ENCODE results near the gene CD44. TPM values are rescaled to one million over a fixed set of nuclear protein-coding genes. Genes with fewer than 3 reads are reported as not detected.

Gene CD44
- total RNA-seq, 2 donors from 2014 or later = 385 to 504 TPM

- no peaks in the 10 kb centered on the region for H3K27me3 Mint-ChIP-seq (ENCODE audit: low read depth)
- peak; percentile 65 to 73 for ATAC-seq (replicated peaks in 1 of 2)
- H3K36me3 Mint-ChIP-seq (ENCODE audit: insufficient read depth in 2 of 2) = peaks cover 2 to 6% of the 10 kb centered on the region in 2 donors
- H3K4me1 Mint-ChIP-seq (ENCODE audit: low read depth) = peaks cover 97% of the 10 kb centered on the region
- H3K4me3 Mint-ChIP-seq = peak overlapping the region; percentile 54 to 72
- peak overlapping the region; percentile 25 for H3K27ac Mint-ChIP-seq
- H3K9me3 Mint-ChIP-seq = no peaks in the 10 kb centered on the region
- DNase-seq = peak in 1 of 2 donors; percentile 33
These were observed 21.4 kb downstream of the CD44 start for GRCh38 chr11:35160246-35160824.

- no peak for ATAC-seq (replicated peaks in 1 of 2)
- Mint-ChIP-seq H3K4me3 (peak overlapping the region; percentile 54 to 72), H3K27ac (peak overlapping the region; percentile 25)
These were observed 22.1 kb downstream of the CD44 start for GRCh38 chr11:35160902-35161597.

GRCh38 chr11:35162745-35163144 lies 23.8 kb downstream of the CD44 start:
- Mint-ChIP-seq H3K27me3 (ENCODE audit: low read depth) (no peaks in the 10 kb centered on the region), H3K4me3 (peak overlapping the region in 1 of 2 donors; percentile 70), H3K4me1 (ENCODE audit: low read depth) (peaks cover 97% of the 10 kb centered on the region), H3K27ac (no peak overlapping the region), H3K36me3 (ENCODE audit: insufficient read depth in 2 of 2) (peaks cover 2 to 6% of the 10 kb centered on the region in 2 donors), H3K9me3 (no peaks in the 10 kb centered on the region)
- ATAC-seq (replicated peaks in 1 of 2) (no peak), DNase-seq (no peak)

More at GRCh38 chr11:35160902-35161597, 22.1 kb downstream of the CD44 start:
- no peak for DNase-seq
- Mint-ChIP-seq H3K27me3 (ENCODE audit: low read depth) (no peaks in the 10 kb centered on the region), H3K4me1 (ENCODE audit: low read depth) (peaks cover 96% of the 10 kb centered on the region), H3K9me3 (no peaks in the 10 kb centered on the region), H3K36me3 (ENCODE audit: insufficient read depth in 2 of 2) (peaks cover 2 to 6% of the 10 kb centered on the region in 2 donors)

GRCh38 chr11:35163209-35163608 lies 24.2 kb downstream of the CD44 start:
- Mint-ChIP-seq H3K36me3 (ENCODE audit: insufficient read depth in 2 of 2) (peaks cover 2 to 6% of the 10 kb centered on the region in 2 donors), H3K4me3 (peak overlapping the region in 1 of 2 donors; percentile 70), H3K27me3 (ENCODE audit: low read depth) (no peaks in the 10 kb centered on the region), H3K27ac (no peak overlapping the region), H3K9me3 (no peaks in the 10 kb centered on the region), H3K4me1 (ENCODE audit: low read depth) (peaks cover 97% of the 10 kb centered on the region)
- DNase-seq (no peak), ATAC-seq (replicated peaks in 1 of 2) (no peak)

DNA sequence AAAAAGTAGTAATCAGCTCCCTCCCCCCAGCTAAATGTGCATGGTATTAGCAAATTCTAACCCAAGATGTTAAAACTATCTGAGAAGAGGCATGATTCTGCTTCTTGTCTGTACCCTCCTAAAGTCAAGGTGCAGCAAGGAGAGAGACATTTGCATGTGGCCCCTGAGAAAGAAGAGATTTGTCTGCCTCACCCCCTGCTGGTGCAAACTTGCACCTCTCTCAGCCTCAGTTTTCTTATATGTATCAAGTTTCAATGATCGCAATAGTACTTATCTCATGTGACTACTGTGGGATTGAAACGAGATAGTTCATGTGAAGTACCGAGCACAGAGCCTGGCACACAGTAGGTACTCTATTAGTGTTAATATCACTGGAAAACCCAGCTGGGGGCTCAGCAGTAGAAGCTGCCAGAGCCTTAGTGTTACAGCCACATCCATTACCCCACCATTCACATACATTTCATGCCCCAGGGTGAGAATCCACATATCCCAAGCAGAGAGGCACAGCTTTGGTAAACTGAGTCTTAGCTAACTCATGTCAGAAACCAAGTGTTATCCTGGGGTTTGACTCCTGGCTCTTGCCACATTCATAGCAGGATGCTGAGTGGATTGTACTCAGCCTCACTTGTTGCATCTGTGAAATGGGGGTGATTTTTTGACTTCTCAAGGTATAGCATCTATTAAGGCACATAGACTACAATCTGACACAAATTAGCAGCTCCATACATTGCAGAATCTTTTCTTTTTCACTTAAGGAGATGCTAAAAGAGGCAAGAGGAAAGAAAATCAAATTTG lies 24.9 kb downstream of the CD44 start:
- Mint-ChIP-seq H3K4me3 (peak overlapping the region; percentile 57 to 70), H3K9me3 (no peaks in the 10 kb centered on the region), H3K27me3 (ENCODE audit: low read depth) (no peaks in the 10 kb centered on the region), H3K36me3 (ENCODE audit: insufficient read depth in 2 of 2) (peaks cover 4 to 6% of the 10 kb centered on the region in 2 donors), H3K27ac (peak overlapping the region; percentile 65), H3K4me1 (ENCODE audit: low read depth) (peaks cover 97% of the 10 kb centered on the region)
- DNase-seq (peak; percentile 53 to 63), ATAC-seq (replicated peaks in 1 of 2) (no peak)

GRCh38 chr11:35165030-35165422 lies 26.1 kb downstream of the CD44 start:
- H3K4me3 Mint-ChIP-seq = peak overlapping the region; percentile 79 to 83
- ATAC-seq (replicated peaks in 1 of 2) = no peak
- peak overlapping the region; percentile 99 for H3K27ac Mint-ChIP-seq
- H3K9me3 Mint-ChIP-seq = no peaks in the 10 kb centered on the region
- H3K36me3 Mint-ChIP-seq (ENCODE audit: insufficient read depth in 2 of 2) = peaks cover 9% of the 10 kb centered on the region in 2 donors
- peaks cover 97% of the 10 kb centered on the region for H3K4me1 Mint-ChIP-seq (ENCODE audit: low read depth)
- H3K27me3 Mint-ChIP-seq (ENCODE audit: low read depth) = no peaks in the 10 kb centered on the region
- no peak for DNase-seq

DNA sequence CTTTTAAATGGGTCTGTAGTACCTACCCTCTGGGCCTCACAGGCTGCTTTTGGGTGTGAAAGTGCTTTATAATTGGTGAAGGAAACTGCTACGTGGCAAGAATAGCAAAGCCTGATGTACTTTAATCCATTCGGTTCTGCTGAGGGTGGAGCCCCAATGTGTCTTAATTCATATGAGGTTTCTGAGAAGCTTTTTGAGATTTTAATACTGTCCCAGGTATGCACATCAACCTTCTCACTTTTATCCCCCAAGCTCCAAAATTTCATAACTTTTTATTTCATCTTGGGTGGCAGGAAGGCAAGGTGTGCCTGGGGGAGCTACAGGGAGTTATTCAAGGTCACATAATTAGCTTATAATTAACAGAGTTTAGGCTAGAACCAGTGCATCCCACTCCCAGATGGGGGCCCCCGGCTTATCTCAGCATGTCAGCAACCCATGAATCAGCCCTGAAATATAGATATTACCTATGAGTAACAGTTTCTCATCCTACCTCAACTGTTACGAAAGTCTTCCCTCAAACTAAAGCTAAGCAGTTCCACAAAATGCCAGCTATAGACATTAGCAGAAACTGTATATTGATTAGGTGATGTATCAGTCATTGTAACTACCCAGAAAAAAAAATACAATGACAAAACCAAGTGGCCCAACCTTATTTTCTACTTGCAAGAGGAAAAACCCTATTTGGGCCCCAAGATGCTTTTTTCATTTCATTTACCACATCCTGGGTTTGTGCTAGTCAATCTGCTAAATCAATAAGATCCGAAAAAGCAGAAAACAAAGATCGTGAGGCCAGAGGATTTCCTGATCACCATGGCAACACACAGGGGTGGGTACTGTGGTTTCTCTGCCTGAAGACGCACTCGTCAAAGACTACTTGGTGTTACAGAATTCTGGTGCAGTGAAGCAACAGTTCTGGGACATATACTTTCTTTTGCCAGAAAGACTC lies 26.7 kb downstream of the CD44 start:
- Mint-ChIP-seq H3K36me3 (ENCODE audit: insufficient read depth in 2 of 2) (peaks cover 7 to 9% of the 10 kb centered on the region in 2 donors), H3K9me3 (no peaks in the 10 kb centered on the region), H3K27ac (peak overlapping the region; percentile 99), H3K4me1 (ENCODE audit: low read depth) (peaks cover 97% of the 10 kb centered on the region), H3K4me3 (peak overlapping the region; percentile 79 to 83), H3K27me3 (ENCODE audit: low read depth) (no peaks in the 10 kb centered on the region)
- DNase-seq = peak; percentile 89
- ATAC-seq (replicated peaks in 1 of 2) = peak; percentile 75 to 76

GRCh38 chr11:35166369-35167360 lies 27.7 kb downstream of the CD44 start:
- Mint-ChIP-seq H3K9me3 (no peaks in the 10 kb centered on the region), H3K36me3 (ENCODE audit: insufficient read depth in 2 of 2) (peaks cover 7 to 13% of the 10 kb centered on the region in 2 donors), H3K4me3 (peak overlapping the region; percentile 79 to 83), H3K27ac (peak overlapping the region; percentile 99), H3K27me3 (ENCODE audit: low read depth) (no peaks in the 10 kb centered on the region), H3K4me1 (ENCODE audit: low read depth) (peaks cover 97% of the 10 kb centered on the region)
- ATAC-seq (replicated peaks in 1 of 2) = peak; percentile 50 to 63
- DNase-seq = peak; percentile 66 to 68

GRCh38 chr11:35167426-35167954 lies 28.5 kb downstream of the CD44 start:
- ATAC-seq (replicated peaks in 1 of 2) (no peak), DNase-seq (no peak)
- Mint-ChIP-seq H3K9me3 (no peaks in the 10 kb centered on the region), H3K4me3 (peak overlapping the region; percentile 79 to 83), H3K27ac (peak overlapping the region; percentile 99), H3K4me1 (ENCODE audit: low read depth) (peaks cover 97% of the 10 kb centered on the region), H3K27me3 (ENCODE audit: low read depth) (no peaks in the 10 kb centered on the region), H3K36me3 (ENCODE audit: insufficient read depth in 2 of 2) (peaks cover 7 to 16% of the 10 kb centered on the region in 2 donors)

DNA sequence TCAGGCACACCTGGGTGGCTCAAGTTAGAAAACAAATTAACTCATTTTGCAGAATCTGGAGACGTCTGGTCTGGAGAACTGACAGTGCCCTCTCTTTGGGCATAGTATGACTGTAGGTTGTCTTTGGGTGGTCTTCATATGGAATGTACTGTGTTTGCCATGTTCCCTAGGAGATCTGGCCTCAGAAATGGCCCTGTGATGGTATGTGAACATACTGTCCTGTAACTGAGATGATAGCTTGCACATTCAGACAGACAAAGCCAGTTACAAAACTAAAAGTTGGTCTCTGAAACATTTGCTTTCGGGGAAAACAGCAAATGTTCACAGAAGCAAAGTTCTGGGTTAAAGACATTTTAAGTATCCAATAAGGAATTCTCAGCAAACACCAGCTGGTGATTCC lies 29.7 kb downstream of the CD44 start:
- Mint-ChIP-seq H3K4me1 (ENCODE audit: low read depth) (peaks cover 97% of the 10 kb centered on the region), H3K36me3 (ENCODE audit: insufficient read depth in 2 of 2) (peaks cover 7 to 16% of the 10 kb centered on the region in 2 donors), H3K4me3 (peak overlapping the region; percentile 49 to 83)

DNA sequence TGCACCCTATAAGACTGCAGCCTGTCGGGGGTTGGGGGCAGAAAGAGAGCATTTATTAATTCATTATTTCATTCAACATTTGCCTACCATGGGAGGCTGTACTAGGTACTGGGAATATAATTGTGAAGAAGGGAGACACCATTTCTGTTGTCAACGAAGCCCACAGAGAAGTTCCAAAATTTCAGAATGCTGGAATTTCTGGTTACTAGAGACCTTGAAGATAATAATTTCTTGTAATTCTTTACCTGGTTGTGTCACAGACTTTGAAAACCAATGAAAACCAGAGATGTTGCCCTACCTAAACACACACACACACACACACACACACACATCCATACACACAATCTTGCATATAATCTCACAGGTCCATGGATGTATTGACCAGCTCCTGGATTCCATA lies 30.1 kb downstream of the CD44 start:
- Mint-ChIP-seq H3K36me3 (ENCODE audit: insufficient read depth in 2 of 2) (peaks cover 7 to 13% of the 10 kb centered on the region in 2 donors), H3K9me3 (no peaks in the 10 kb centered on the region), H3K27ac (peak overlapping the region; percentile 25)

More for the DNA sequence above, 29.7 kb downstream of the CD44 start:
- Mint-ChIP-seq H3K27me3 (ENCODE audit: low read depth) (no peaks in the 10 kb centered on the region), H3K27ac (peak overlapping the region; percentile 25), H3K9me3 (no peaks in the 10 kb centered on the region)
- DNase-seq = no peak
- no peak for ATAC-seq (replicated peaks in 1 of 2)

More for the DNA sequence above, 30.1 kb downstream of the CD44 start:
- Mint-ChIP-seq H3K27me3 (ENCODE audit: low read depth) (no peaks in the 10 kb centered on the region), H3K4me3 (peak overlapping the region in 1 of 2 donors; percentile 83), H3K4me1 (ENCODE audit: low read depth) (peaks cover 97% of the 10 kb centered on the region)
- ATAC-seq (replicated peaks in 1 of 2) = no peak
- no peak for DNase-seq

Data from activated T-cell treated with anti-CD3 and anti-CD28 coated beads, Interleukin-2, amount 50 U/mL, for 72 hours (primary cell).